ENCODE data around the gene NUP205.
"Not testable (repeated sequence)": the region's sequence is repeated elsewhere in the genome, so short reads cannot be mapped to it uniquely, and the experiment has no call there.

Gene NUP205

DNA sequence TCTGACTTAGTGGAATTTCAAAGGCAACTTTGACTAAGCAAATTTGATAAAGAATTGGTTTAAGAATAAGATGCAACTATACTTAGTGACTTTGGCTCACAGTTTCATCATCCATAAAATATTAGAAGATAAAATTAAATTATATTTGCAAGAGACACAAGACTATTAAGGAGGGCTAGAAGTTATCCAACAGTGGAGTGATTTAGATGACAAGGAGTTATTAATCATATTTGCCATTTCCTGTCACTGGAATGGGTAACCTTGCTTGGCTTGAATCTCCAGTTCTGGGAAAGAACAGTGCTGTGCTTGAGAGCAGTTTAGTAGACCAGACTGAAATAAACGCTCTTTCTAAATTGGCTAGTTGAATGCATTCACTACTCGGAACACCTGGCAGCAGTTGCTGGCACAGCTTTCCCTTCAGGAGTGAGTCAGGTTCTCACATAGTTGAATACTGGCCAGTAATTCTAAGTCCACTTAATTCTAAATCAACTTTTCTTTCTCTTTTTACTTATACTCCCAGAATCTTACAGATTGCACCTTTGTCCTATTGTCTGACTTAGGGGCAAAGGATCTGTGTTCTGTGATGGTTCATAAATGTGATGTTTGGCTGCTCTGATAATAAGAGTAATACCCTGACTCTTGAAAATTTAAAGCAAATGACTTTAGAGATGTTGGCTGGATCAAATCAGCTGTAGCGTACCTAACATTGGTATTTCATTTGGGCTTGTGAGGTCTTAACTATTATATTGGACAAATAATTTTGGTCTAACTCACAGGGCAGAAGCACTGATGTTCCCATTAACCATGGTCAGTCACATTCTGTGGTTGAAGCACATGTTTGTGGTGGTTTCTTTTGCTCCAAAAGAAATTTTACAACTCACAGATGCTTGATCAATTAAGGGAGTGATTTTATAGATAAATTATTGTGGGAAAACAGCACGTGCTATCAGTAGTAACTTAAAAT, 121.2 kb downstream of the NUP205 start:
- no peak for DNase-seq
- TF ChIP-seq GATA1 (IDR thresholded peaks at IDR 0.05; ENCODE audit: low read depth, low read length), result no peak
- TF ChIP-seq POLR2A (IDR thresholded peaks at IDR 0.05; ENCODE audit: low read length), result no peak

DNA sequence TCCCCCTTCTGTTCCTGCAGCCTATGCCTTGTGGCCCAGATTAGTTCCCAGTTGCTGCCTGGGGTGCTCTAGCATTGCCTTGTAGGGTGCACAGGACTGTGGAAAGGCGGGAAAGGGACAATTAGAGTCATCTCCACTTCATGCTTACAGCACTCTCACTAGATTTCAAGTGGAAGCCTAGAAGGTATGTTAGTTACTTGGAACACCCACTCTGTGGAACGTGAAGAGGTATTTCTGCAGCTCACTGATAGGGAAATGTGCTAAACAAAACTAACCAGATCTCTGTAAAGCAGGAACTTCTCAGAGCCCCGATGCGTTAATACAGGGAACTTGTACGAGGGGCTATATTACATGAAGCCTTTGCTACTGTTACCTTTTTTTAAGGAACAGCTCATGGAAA, 124.0 kb downstream of the NUP205 start:
- no peak for TF ChIP-seq GATA1 (IDR thresholded peaks at IDR 0.05; ENCODE audit: low read depth, low read length)
- no peak for TF ChIP-seq POLR2A (IDR thresholded peaks at IDR 0.05; ENCODE audit: low read length)
- DNase-seq, result peak in 1 of 2 experiments; percentile 19

DNA sequence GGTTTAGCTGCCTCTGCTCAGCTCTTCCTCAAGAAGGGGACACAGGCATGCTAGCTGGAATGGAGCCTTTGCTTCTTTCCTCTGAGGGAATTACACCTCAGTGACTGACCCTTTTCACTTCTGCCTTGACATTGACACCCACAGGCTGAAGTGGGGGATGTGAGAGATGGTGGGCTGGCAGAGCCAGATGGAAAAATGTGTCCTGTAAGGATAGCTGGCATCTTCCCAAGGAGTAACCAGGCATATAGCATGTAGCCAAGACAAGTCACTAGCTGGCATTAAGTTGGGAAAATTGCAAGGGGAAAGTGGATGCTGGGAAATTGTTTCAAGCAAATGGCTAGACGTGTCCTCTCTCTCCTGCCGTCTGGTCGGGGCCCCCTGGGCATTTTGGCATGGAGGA, 124.5 kb downstream of the NUP205 start:
- DNase-seq, result no peak
- TF ChIP-seq GATA1 (IDR thresholded peaks at IDR 0.05; ENCODE audit: low read depth, low read length), result no peak
- TF ChIP-seq POLR2A (IDR thresholded peaks at IDR 0.05; ENCODE audit: low read length), result no peak

DNA sequence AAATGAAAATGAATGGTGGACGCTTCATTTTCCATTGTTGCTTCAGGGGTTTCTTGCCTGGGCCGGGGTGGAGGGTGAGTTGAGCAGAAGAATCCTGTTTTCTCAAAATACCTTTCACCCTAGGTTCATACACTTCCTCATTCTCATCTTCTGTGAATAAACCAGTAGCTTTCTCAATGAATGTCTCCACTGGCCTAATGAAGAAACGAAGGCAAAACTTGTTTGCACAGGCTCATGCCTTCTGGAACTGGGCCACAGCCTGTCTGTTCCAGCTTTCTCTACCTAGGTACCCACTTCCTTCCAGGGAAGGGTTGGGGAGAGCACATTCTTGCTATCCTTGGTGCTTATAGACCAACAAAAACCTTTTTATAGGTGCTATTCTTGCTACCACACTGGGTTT, 125.9 kb downstream of the NUP205 start:
- TF ChIP-seq GATA1 (IDR thresholded peaks at IDR 0.05; ENCODE audit: low read depth, low read length) (no peak), POLR2A (IDR thresholded peaks at IDR 0.05; ENCODE audit: low read length) (no peak)

DNA sequence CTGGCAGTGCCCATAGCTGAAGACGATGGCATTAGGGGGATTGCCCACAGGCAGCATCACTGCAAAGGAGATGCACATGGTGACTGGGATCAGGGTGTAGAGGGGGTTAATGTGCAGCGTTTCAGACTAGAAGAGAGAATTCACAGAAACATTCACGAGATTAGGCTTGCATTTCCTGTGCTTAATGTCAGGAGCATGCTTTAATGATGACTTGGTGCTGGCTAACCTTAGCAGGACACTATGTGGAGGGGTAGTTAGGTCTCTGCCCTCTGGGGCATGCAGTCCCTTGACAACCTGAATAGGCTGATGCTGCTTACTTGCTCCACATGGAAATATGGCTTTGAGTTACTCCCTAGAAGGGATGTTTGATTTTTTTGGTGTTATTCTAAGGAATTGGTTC, 126.4 kb downstream of the NUP205 start:
- TF ChIP-seq GATA1 (IDR thresholded peaks at IDR 0.05; ENCODE audit: low read depth, low read length), result no peak
- TF ChIP-seq POLR2A (IDR thresholded peaks at IDR 0.05; ENCODE audit: low read length), result no peak
- DNase-seq, result no peak

More for the DNA sequence above, 125.9 kb downstream of the NUP205 start:
- DNase-seq, result no peak

DNA sequence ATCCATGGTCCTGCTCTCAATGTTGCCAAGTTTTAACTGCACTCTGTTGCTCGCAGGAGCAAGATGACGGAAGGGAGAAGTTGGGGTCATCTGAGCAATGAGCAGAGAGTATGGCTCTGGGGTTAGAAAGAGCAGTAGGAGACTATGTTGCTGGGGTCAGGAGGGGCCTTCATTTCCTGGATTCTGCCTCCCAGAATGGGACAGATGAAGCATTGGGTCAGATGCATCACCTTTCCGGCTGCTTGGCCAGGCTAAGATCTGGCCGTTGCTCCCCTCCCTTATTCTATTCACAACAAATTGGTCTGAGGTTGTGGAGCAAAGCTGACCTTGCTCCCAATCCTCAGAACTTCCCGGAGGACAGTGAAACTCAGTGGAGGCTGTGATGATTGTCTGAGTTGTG, 127.0 kb downstream of the NUP205 start:
- TF ChIP-seq GATA1 (IDR thresholded peaks at IDR 0.05; ENCODE audit: low read depth, low read length) (no peak), POLR2A (IDR thresholded peaks at IDR 0.05; ENCODE audit: low read length) (no peak)

DNA sequence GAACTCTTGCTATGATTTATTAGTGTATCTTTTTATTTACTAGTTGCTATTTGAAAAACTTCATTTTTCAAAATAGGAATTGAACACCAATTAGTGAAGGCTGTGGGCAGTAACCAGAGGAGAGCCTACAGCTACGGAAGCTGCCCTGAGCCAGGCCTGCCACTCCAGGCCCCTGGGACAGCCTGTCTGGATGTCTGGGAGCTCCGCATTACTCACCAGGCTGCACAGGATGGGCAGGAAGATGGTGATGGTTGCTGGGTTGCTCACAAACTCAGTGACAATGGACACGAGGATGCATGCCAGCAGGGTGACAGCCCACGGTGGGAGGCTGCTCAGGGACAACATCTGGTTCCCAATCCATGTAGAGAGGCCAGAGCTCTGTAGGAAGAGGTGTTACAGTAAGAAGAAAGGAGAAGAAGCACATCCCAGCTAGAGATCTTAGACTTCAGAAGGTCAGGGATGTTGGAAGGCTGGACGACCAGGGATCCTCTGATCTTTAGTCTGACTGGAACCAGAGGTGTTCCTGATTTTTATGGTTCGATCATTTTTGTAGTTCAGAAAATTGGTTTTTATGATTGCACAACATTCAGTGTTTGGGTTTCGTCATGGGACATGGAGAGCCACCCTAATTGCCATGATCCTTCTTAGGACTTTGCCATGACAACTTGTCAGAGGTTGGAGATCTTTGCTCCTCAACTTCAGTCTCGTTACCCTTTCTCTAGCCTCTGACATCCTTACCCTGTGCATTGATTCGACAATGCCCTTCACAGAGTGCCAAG, 127.8 kb downstream of the NUP205 start:
- TF ChIP-seq GATA1 (IDR thresholded peaks at IDR 0.05; ENCODE audit: low read depth, low read length), result no peak
- TF ChIP-seq POLR2A (IDR thresholded peaks at IDR 0.05; ENCODE audit: low read length), result no peak
- DNase-seq, result no peak

More for the DNA sequence above, 127.0 kb downstream of the NUP205 start:
- no peak for DNase-seq

DNA sequence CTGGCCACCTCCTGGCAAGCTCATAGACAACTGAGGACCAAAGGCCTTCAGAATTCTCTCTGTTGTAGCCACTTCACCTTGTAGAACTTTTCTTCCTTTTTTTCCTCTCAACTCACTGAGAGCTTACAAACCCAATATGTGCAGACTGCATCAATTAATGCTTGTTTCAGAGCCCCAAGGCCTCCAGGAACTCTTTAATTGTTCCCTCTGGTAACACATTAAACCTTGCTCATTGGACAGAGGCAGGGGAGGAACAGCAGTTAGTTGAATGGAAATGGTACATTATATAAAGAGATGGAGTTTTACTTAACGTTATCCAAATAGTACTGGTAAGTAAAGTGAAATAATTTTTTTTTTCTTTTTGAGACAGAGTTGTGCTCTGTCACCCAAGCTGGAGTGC, 129.7 kb downstream of the NUP205 start:
- TF ChIP-seq POLR2A (IDR thresholded peaks at IDR 0.05; ENCODE audit: low read length) (no peak), GATA1 (IDR thresholded peaks at IDR 0.05; ENCODE audit: low read depth, low read length) (no peak)

DNA sequence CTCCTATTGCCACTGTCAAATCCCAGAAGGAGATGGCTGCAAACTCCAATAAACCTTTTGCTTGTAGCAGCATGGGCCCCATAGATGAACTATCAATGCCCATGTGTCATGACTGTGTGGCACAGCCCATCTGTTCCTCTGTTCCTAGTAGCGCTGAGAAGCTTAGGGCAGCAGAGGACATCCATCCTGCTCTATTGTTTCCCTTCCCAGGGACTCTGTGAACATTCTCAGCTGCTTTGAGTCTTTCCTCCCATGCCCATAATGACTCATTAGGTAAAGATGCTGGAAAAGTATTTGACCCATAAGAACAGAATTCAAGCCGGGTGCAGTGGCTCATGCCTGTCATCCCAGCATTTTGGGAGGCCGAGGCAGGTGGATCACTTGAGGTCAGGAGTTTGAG, 132.8 kb downstream of the NUP205 start:
- DNase-seq, result no peak

More for the DNA sequence above, 129.7 kb downstream of the NUP205 start:
- DNase-seq, result no peak

DNA sequence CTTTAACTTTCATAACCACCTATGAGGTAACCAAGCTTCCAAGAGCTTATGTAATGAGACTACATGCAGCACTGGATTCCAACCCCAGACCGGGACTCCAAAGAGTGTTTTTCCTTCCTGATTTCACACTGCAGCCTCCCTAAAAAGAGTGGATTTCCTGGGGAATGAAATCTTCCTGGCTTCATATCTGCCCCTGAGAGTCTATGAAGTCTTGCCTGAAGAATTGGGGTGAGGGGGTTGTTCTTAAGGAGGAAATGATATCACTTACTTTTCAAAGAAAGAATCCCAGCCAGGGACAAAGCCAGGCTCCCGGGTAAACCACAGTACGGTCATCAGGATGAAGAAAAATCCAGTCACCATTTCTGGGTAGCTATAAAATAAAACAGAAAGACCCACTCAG, 134.3 kb downstream of the NUP205 start:
- TF ChIP-seq POLR2A (IDR thresholded peaks at IDR 0.05; ENCODE audit: low read length) (no peak), GATA1 (IDR thresholded peaks at IDR 0.05; ENCODE audit: low read depth, low read length) (no peak)
- DNase-seq, result no peak

More for the DNA sequence above, 132.8 kb downstream of the NUP205 start:
- TF ChIP-seq GATA1 (IDR thresholded peaks at IDR 0.05; ENCODE audit: low read depth, low read length) (no peak), POLR2A (IDR thresholded peaks at IDR 0.05; ENCODE audit: low read length) (no peak)

DNA sequence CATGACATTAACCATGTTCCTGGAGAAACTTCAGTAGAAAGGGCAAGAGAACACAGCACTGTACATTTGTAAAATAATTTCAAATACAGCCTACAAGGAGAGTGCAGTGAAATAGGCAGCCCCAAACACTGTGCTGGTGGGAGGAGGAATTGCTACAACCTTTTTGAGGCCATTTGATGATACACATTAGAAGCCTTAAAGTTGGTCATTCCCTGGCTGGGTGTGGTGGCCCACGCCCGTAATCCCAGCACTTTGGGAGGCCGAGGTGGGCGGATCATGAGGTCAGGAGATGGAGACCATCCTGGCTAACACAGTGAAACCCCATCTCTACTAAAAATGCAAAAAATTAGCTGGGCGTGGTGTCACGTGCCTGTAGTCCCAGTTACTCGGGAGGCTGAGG, 134.9 kb downstream of the NUP205 start:
- DNase-seq, result not testable (repeated sequence)

DNA sequence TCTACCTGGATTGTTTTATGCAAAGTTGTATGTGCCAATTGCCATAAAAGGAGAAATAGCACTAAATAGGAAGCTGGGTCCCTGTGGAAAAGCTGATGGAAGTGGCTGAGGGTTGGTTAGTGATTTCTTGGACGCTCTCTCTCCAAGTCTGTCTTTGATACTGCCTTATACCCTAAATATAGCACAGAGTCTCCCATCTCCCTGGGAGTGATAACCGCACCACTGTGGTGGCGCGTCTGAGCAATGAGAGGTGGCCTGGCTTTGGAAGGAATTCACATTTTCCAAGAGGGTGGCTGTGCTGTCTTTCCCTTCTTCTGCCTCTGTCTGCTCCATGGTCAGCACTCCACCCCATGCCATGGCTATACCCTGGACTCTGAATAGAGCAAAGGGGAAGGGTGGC, 135.8 kb downstream of the NUP205 start:
- DNase-seq, result no peak
- TF ChIP-seq POLR2A (IDR thresholded peaks at IDR 0.05; ENCODE audit: low read length), result no peak
- TF ChIP-seq GATA1 (IDR thresholded peaks at IDR 0.05; ENCODE audit: low read depth, low read length), result no peak

DNA sequence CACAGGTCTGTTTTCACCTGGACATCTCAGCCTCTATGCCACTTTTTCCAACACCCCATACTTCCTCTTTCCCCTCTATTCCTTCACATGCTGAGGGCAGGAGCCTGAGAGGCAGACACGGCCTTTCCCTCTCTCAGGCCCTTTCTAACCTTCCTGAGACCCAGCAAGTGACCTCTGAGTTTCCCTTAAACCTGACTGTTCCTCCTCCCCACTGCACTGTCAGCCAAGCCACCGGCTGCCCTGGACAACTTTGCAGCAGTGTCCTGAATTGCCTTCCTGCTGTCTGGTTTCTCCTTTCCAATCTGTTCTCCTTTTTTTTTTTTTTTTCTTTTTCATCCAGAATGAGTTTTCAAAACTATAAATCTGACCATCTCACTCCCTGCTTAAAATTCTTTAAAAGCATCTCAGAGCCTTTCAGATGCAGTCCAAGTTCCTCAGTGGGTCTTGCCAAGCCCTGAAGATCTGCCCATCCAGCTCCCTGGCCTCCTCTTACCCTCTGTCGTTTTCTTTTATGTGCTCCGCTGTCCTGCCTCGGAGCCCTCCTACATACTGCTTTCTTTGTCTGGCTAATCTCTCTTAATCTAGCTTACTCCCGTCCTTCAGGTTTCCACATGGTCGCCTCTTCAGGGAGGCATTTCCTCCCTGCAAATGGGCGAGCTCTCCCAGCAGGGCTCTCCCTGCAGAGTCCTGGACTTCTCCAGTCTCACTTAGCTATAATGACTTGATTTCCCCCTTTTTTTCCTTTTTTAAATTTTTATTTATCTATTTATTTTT, 139.7 kb downstream of the NUP205 start:
- TF ChIP-seq POLR2A (IDR thresholded peaks at IDR 0.05; ENCODE audit: low read length) (no peak), GATA1 (IDR thresholded peaks at IDR 0.05; ENCODE audit: low read depth, low read length) (no peak)
- no peak for DNase-seq

Data from erythroblast (primary cell).